NCI-H2227 (cell line): ENCODE results near the gene GALNT15.

ENCODE experiments used
- DNase-seq: peaks from one replicate; lab custom pipeline; 2025; ENCODE audit not compliant: unreplicated experiment; lab: John Stamatoyannopoulos, UW

The GALNT15 gene

GRCh38 chr3:16186086-16186485 is 11.6 kb downstream of the GALNT15 start:
- DNase-seq = no peak

- DNase-seq = no peak
Measured at GRCh38 chr3:16186565-16186964, 12.1 kb downstream of the GALNT15 start.

GRCh38 chr3:16187213-16187790 is 12.8 kb downstream of the GALNT15 start:
- no peak for DNase-seq

- no peak for DNase-seq
Measured at GRCh38 chr3:16188071-16188470, 13.6 kb downstream of the GALNT15 start.

- no peak for DNase-seq
Measured at GRCh38 chr3:16189201-16189600, 14.7 kb downstream of the GALNT15 start.

- no peak for DNase-seq
Measured at GRCh38 chr3:16190704-16191103, 16.2 kb downstream of the GALNT15 start.

GRCh38 chr3:16191591-16191990 is 17.1 kb downstream of the GALNT15 start:
- DNase-seq = no peak

GRCh38 chr3:16192176-16192811 is 17.8 kb downstream of the GALNT15 start:
- no peak for DNase-seq

GRCh38 chr3:16198427-16198826 is 23.9 kb downstream of the GALNT15 start:
- no peak for DNase-seq

GRCh38 chr3:16199769-16200168 is 25.3 kb downstream of the GALNT15 start:
- DNase-seq = no peak

- no peak for DNase-seq
Measured at GRCh38 chr3:16200411-16200810, 25.9 kb downstream of the GALNT15 start.

- DNase-seq = no peak
Measured at GRCh38 chr3:16203031-16203430, 28.6 kb downstream of the GALNT15 start.

- no peak for DNase-seq
Measured at GRCh38 chr3:16203671-16204629, 29.5 kb downstream of the GALNT15 start.

- no peak for DNase-seq
Measured at GRCh38 chr3:16204751-16205150, 30.3 kb downstream of the GALNT15 start.

GRCh38 chr3:16205156-16205870 is 30.8 kb downstream of the GALNT15 start:
- DNase-seq = no peak

- no peak for DNase-seq
Measured at GRCh38 chr3:16207031-16207430, 32.6 kb downstream of the GALNT15 start.

- DNase-seq = no peak
Measured at GRCh38 chr3:16211176-16211904, 36.9 kb downstream of the GALNT15 start.

- DNase-seq = no peak
Measured at GRCh38 chr3:16214366-16214765, 39.9 kb downstream of the GALNT15 start.

GRCh38 chr3:16216373-16216935 is 42.0 kb downstream of the GALNT15 start:
- no peak for DNase-seq

- no peak for DNase-seq
Measured at GRCh38 chr3:16219777-16220176, 45.3 kb downstream of the GALNT15 start.
